ENCODE results near the gene PPP6R1.

The PPP6R1 gene

DNA sequence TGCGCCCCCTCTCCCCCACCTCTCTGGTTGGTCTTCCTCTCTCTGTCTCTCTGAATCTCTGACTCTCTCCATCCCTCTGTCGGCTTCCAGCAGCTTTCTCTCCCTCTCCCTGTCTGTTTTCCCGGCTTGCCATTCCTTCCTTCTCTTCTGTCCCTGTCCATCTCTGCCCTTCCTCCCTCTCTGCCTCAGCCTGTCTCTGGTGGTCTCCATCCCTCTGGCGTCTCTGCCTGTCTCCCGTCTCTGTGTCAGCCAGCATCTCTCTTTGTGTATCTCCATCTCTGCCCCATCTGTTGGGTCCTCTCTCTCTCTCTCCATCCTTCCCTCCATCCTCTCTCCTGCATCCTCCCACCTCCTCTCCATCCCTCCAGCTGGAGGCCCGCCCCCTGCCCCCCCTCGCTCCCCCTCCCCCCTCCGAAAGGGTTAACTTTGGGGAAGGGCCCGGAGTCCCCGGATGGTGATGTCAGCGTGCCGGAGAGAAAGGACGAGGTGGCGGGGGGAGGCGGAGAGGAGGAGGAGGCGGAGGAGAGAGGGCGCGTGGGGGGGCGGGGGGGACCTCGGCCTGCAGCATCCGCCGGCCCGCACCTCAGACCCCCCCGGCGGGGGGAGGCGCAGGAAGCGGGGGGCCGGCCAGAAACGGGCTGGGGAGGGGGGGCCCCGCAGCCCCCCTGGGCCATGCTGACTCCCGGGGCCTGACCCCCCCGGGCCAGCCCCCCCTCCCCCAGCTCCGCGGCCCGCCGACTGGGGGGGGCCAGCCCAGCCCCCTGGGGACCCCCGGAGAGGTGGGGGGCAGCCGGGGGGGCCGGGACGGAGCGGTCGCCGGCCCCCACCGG is 24.9 kb upstream of the PPP6R1 start, which contains the start of gene BRSK1:
TSS of gene BRSK1 (plus strand) at position 450 of the 830 bp plus-strand sequence. CDS start 446 bp downstream, outside the sequence.
- peak; percentile 87 for DNase-seq (ENCODE audit: low spot score)

DNA sequence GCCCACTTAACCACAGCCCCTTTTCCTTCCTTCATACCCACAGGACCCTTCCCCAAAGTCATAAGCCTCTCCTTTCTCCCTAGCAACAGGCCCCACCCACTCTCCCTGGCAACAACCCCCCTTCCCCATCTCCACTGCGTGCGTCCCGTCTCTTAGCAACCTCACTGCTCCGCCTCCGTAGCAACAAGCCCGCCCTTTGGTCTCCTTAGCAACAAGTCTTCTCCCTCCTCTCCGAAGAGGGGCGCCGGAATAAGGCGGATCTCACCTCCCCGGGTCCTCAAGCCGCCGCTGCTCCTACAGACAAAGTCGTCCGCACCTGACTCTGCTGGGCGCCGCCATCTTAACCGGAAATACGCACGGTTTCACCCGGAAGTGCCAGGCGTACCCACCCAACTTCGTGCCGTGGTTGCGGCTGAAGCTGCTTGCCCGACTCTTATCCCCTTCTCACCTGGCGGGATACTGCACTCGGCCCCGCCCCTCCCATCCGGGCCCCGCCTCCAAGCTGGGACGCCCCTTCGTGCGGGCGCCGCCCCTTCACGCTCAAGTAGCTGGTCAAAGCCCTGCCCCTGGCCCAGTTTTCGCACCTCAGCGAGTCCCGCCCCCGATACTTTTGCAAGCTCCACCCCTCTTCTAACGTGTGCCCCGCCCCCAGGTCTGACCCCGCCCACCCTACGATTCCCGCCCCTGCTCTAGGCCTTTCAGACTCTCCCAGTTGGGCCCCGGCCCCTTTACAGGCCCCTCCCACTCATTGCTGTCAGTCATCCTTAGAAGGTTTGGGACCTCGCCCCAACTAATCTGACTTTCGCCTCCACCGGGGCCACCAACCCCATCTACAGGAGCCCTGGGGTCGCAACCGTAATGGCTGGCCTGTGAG is 21.2 kb upstream of the PPP6R1 start, which contains the start of gene HSPBP1:
TSS of gene HSPBP1 (minus strand) at position 341 of the 874 bp plus-strand sequence. CDS start 502 bp downstream, outside the sequence.
- peak; percentile 94 for DNase-seq (ENCODE audit: low spot score)

DNA sequence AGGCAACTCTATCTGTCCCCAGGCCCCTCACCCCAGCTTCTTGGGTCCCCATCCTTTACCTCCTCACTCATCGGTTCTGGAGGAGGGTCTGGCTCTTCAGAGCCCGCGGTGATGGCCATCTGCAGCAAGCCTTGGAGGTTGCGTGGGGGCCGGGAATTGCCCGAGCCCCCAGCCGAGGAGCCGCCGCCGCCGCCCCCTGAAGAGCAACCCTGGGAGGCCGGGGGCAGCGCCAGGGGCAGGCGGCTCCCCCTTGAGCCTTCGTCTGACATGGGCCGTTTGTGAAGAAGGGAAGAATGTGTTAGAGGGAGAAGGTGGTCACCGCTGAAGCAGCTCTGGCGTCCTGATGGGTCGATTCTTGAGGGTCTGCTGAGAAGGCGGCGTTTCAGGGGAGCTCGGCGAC is 20.5 kb upstream of the PPP6R1 start:
- no peak for DNase-seq (ENCODE audit: low spot score)

DNA sequence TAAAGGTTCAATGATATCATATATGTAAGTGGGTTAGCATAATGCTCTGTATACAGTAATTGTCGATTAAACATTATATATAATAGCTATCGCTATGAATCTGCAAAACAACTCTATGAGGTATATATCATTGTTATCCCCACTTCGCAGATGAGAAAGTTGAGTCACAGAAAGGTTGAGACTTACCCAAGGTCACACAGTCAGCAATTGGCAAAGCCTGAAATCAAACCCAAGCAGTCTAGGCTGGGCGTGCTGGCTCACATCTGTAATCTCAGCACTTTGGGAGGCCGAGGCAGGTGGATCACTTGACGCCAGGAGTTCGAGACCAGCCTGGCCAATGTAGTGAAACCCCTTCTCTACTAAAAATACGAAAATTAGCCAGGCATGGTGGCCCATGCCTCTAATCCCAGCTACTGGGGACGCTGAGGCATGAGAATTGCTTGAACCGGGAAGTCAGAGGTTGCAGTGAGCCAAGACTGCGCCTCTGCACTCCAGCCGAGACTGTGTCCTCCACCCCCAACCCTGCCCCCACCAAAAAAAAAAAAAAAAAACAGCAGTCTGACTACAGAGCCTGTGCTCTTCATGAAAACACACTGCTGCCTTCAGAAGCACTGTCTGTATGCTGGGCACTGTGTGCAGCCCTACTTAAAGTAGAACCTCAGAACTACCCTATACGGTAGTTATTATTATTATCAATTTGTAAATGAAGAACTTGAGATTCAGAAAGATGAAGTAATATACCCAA is 19.7 kb upstream of the PPP6R1 start:
- DNase-seq (ENCODE audit: low spot score): no peak

DNA sequence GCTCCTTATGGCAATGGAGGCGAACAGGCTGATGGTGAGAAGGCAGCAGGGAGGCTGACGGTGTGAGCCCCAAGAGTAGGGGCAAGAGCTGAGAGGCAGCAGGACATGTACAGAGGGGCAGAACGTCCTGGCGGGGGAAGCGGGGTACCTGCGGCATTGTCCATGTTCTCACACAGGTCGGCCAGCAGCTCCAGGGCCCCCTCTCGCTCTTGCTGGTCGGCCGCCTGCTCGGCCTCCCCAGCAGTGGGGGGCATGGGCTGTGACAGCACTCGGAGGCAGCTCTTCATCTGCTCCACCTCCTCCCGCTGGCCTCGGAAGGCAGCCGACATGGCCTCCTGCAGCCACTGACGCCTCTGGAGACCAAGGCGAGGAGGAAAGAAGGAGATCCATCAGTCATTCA is 18.7 kb upstream of the PPP6R1 start:
- DNase-seq (ENCODE audit: low spot score): no peak

DNA sequence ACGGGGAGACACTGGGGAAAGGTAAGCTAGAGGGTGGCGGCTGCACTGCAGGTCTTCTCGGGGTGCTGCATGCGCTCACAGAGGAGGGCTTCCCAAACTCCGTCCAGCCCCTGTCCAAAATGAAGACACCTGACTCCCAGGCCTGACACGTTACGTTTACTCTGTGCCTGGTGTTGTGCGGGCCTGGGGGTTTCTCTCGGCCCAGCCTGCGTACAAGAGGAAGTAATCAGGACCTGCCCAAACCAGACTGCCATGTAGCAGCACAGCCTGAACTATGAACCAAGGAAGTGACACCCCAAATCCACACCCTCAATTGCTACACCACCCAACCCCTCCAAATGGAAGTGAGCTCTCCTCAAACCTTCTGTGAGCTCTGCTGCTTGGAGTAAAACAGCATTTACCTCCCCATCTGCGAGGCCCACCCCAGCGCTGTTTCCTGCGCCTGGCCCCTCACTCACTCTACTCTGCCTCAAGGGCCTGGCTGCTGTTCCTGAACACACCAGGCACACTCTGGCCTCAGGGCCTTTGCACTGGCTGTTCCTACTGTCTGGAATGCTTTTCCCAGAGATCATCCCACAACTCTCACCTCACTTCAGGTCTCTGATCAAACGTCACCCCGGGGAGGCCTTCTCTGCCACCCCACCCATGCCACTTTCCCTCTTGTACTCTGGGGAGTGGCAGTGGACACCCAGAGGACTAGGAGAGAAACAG is 18.1 kb upstream of the PPP6R1 start:
- DNase-seq (ENCODE audit: low spot score): no peak

DNA sequence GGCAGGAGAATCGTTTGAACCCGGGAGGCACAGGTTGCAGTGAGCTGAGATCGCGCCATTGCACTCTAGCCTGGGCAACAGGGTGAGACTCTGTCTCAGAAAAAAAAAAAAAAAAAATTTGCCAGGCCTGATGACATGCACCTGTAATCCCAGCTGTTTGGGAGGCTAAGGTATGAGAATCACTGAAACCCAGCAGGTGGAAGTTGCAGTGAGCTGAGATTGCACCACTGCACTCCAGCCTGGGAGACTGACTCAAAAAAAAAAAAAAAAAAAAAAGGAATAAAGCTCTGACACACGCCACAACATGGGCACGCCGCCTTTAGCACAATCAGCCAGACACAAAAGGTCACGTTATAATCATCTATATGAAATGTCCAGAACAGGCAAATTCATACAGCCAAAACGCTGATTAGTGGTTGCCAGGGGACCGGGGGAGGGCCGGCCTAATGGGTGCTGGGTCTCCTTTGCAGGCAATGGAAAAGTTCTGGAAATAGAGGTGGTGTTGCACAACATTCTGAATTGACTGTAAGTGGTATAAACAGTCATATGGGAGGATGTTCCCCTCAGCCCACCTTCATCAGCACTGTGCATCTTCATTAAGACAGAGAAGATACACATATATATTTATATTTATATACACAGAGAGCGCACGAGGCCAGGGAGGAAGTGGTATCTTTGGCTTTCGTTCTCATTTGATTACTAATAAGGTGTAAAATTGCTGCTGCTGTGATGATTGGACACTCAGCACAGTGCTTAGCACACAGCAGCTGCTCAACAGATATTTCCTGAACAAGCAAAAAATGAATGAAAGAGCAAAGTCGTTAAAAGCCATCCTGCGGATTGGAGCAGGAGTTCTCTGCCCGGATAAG is 17.3 kb upstream of the PPP6R1 start:
- DNase-seq (ENCODE audit: low spot score): no peak

DNA sequence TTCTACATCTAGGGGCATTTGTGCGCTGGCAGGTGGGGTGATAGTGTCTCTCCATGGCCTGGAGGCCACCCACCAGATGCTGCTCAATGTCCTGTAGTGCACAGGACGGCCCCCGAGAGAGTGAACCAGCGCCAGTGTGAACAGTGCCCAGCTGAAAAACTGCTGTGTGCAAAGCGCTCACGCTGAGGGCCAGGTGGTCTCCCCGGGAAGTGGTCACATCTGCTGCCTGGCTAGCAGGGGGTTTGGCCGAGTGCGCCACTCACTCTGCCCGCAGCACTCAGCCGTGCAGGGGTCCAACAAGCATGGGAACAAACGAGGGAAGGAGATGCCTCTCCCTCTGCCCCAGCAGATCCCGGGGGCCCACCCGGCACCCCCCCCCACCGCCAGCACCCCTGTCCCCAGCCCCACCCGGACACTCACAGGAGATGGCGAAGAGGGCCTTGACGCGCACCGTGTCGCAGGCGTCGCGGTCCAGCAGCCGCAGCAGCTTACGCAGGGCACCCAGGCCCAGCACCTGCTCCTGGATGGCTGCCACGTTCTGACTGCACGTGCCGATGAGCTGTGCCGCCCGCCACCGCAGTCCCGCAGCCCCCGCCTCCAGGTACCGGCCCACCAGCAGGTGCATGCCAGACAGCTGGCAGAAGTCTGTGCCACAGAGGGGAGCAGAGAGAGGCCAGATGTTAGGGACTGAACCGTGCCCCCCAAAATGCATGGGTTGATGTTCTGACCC is 15.3 kb upstream of the PPP6R1 start:
- DNase-seq (ENCODE audit: low spot score): no peak

DNA sequence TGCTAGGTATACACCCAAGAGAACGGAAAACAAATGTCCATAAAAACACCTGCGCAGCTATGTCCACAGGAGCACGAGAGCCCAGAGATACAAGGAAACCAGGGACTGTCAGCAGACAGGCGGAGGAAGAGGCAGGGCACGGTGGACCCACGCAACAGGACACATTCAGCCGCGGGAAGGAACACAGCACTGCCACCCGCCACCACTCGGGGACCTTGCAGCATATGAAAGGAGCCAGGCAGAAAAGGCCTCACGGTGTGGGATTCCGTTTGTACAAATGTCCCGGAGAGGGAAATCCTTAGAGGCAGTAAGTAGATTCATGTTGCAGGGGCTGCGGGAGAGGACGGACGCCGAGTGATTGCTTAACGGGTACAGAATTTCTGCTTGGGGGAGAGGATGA is 13.3 kb upstream of the PPP6R1 start:
- no peak for DNase-seq (ENCODE audit: low spot score)

DNA sequence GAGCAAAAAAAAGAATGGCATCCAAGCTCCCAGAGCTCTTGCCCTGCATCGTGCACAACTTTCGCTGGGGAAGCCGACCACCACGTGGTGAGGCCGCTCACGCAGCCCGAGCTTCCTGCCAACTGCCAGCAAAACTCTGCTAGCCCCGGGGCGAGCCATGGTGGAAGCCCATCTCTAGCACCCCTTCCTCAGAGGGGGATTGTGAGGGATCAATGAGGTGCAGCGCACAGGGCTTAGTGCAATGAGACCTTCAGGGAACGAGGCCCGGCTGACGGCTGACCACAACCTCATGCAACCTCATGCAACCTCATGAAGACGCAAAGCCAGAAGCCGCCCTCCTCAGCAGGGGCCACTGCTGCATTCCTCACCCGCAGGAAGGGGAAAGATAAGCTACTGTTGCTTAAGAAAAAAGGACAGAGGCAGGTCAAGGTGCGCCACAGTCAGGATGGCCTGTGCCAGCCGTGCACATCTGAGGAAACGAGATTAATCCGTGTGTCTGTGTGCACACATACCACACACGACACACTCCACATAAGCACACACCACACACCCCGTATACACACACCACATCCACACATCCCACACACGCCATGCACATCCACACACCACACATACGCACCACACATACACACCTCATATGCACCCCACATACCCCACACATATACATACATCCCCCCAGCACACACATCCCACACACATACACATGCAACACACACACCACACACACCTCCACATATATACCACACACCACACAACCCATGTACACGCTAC is 11.5 kb upstream of the PPP6R1 start:
- DNase-seq (ENCODE audit: low spot score): no peak

DNA sequence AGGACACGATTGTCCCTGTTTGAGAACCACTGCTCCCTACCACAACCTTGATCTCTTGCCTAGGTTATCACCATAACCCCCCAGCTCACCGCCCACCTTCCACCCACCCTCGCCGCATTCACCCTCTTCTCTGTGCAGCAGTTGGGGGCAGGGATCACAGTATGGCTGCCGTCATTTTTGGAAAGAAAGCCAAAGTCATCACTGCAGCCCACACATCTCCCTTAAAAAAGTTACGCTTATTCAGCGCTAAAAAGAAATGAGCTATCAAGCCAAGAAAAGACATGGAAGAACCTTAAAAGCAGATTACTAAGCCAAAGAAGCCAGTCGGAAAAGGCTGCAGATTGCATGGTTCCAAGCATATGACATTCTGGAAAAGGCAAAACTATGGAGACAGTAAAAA is 10.5 kb upstream of the PPP6R1 start:
- peak; percentile 71 for DNase-seq (ENCODE audit: low spot score)

DNA sequence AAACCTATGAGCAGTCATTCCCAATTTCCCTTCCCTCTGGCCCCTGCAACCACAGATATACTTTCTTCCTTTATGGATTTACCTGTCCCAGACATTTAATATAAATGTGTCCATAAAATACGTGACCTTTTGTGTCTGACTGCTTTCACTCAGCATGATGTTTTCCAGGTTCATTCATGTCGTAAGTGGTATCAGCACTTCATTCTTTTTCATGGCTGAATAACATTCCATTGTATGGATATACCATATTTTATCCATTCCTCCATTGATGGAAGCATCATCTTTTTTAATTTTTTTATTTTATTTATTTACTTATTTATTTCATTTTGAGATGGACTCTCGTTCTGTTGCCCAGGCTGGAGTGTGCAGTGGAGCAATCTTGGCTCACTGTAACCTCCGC is 8.0 kb upstream of the PPP6R1 start:
- DNase-seq (ENCODE audit: low spot score): no peak

DNA sequence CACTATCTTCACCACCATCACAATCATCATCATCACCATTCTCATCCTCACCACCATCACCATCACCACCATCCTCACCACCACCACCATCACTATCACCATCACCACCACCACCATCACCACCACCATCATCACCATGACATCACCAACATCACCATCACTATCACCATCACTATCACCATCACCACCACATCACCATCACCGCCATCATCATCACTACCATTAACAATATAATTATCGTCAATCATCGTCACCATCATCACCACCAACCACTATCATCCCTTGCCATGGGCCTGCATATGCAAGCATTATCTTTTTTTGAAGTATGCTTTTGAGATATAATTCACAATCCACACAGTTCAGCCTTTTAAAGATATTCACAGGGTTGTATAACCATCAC is 7.6 kb upstream of the PPP6R1 start:
- no peak for DNase-seq (ENCODE audit: low spot score)

DNA sequence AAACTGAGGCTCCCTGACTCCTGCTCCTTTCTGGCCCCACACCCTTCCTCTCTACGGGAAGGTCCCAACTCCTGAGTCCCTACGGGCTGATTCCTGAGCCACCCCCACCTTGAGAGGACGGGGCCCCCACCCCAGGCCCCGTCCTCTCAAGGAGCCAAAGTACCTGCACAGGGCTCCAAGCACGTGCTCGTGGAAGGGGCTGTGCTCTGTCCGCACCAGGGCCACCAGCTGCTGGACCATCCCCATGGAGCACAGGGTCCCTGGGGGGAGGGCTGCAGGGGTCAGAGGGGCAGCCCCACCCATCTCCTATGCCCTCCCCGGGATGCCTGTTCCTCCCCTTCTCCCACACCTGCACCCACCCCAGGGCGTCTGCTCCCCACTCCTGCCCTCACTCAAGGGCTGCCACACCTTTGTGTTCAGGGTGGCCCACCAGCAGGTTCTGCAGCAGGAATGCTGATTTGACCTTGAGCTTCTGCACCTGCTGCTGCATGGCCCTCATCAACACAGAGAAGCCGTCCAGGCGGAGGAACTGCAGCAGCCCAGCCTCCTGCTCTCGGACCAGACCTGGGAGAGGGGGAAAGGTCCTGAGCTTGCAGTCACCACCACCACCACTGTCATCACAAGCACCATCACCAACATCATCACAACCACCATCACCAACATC is 7.0 kb upstream of the PPP6R1 start:
- no peak for DNase-seq (ENCODE audit: low spot score)

DNA sequence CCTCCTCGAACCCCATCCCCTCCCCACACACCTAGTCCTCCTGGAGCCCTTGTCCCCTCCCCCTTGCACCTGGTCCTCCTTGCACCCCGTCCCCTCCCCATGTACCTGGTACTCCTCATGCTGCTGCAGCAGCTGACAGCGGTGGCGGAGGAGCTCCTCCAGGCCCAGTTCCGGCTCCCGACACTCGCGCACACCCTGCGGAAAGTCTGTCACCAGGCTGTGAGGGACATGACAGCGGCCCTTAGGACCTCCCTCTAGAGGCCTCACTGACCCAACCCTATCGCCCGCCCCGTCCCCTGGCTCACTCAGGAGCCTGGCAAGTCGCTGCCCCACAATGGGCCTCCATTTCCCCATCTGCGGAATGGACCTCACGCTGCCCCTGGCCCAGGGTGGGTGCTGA is 6.4 kb upstream of the PPP6R1 start:
- no peak for DNase-seq (ENCODE audit: low spot score)

DNA sequence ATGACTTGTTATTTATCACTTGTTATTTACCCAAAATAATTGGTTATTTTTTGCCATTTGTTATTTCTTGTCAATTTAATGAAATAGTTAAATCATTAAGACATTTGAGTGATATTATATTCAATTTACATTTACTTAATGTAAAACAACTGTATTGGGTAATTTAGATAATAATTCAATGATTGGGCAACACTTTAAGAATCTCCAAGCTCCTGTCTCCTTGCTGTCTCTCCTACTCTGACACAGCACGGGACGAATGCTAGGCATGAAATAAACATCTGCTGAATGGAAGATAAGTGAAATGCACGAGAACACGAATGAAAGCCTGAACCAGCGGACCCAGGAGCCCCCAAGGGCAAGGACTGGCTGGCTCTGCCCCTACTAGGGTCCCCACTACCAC is 5.7 kb upstream of the PPP6R1 start:
- DNase-seq (ENCODE audit: low spot score): no peak

DNA sequence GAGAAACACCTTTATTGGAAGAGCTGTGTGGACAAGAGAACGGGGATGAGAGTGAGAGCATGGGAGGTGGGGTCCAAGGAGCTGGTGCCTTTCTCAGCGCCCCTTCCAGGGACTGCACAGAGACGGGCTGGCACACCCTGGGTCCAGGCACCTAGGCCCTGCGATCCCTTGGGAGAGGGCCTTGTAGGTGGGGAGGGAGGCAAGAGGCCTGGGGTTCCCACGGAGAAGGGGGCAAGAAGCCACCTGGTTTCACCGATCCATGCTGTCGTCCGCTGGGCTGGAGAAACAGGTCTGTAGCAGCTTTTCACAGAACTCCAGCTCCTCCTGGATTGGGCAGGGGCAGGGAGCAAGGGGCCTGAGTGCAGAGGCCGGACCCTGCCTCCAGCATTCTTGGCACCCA is 3.5 kb upstream of the PPP6R1 start:
- DNase-seq (ENCODE audit: low spot score): no peak

DNA sequence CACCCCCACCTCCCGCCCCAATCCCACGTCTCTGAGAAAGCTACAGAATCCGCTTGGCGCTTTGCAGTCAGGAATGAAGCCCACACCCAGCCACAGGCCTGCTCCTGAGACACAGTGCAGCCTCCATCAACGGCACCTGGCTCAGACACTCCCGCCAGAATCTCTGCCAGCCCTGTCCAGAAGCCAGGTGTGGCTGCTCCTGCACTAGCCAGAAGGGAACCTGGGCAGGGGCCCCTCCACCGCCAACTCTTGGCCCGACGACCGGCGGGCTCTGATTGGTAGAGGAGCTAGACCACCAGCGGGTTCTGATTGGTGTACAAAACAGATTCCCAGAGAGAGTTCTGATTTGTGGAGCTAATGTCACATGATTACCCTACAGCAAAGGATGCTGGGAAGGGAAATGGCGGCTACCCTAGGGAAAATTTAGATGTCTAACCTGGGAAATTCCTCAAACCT is 2.9 kb upstream of the PPP6R1 start:
- DNase-seq (ENCODE audit: low spot score): no peak
